NCI-H446 (cell line): Measurements from ENCODE around the gene NPC1L1.

Experiments
- DNase-seq, 2 experiments: peaks; one replicate each; lab custom pipeline; 2025; lab: John Stamatoyannopoulos, UW

The NPC1L1 gene

GRCh38 chr7:44471850-44472249 lies 69.3 kb downstream of the NPC1L1 start:
- DNase-seq: no peak

GRCh38 chr7:44471436-44471835 lies 69.7 kb downstream of the NPC1L1 start:
- DNase-seq: no peak

GRCh38 chr7:44470628-44471245 lies 70.4 kb downstream of the NPC1L1 start:
- DNase-seq: no peak

- DNase-seq: no peak
Measured at GRCh38 chr7:44470135-44470479, 71.0 kb downstream of the NPC1L1 start.

GRCh38 chr7:44469461-44470134 lies 71.5 kb downstream of the NPC1L1 start:
- DNase-seq: no peak

GRCh38 chr7:44467217-44467548 lies 73.9 kb downstream of the NPC1L1 start:
- no peak for DNase-seq

GRCh38 chr7:44466300-44467216 lies 74.6 kb downstream of the NPC1L1 start:
- DNase-seq: no peak

- DNase-seq: no peak
Measured at GRCh38 chr7:44465490-44465889, 75.6 kb downstream of the NPC1L1 start.

- DNase-seq: no peak
Measured at GRCh38 chr7:44463169-44463808, 77.8 kb downstream of the NPC1L1 start.
